Activated CD8-positive, alpha-beta memory T cell treated with anti-CD3 and anti-CD28 coated beads for 36 hours (primary cell): ENCODE data around the gene SMAD6. TPM values are rescaled to one million over a fixed set of nuclear protein-coding genes. Genes with fewer than 3 reads are reported as not detected.

Experiments used
- CTCF ChIA-PET: fragments of 350-600 bp; sonication (Branson Sonifier 250); formaldehyde crosslinking; loops from one replicate; lab custom pipeline; 2021; ENCODE audit warnings: antibody characterized with exemption; lab: Charles Lee
- POLR2A ChIA-PET: fragments of 350-600 bp; sonication (Branson Sonifier 250); formaldehyde crosslinking; loops from one replicate; lab custom pipeline; 2021; ENCODE audit warnings: antibody characterized with exemption; lab: Charles Lee
- total RNA-seq, 2 experiments: library from RNA; stranded (reverse); gene quantifications; one replicate each; pipeline ENCODE4 v1.2.3, GENCODE V29; 2021

Gene SMAD6
- total RNA-seq, result under 1 TPM; 0.04 TPM

GRCh38 chr15:66702035-66702786, at the start of gene SMAD6:
TSS of gene SMAD6 (plus strand) at chr15:66702236. CDS start at chr15:66703259, 1,023 bp downstream.
- POLR2A ChIA-PET, result no interaction called here
- CTCF ChIA-PET, result no interaction called here

GRCh38 chr15:66652806-66653205, 49.2 kb upstream of the SMAD6 start:
- CTCF ChIA-PET, result no interaction called here
- POLR2A ChIA-PET, result no interaction called here

- CTCF ChIA-PET, result no interaction called here
Observed at GRCh38 chr15:66653398-66653797, 48.6 kb upstream of the SMAD6 start.

GRCh38 chr15:66653852-66654251, 48.2 kb upstream of the SMAD6 start:
- ChIA-PET POLR2A (no interaction called here), CTCF (no interaction called here)

More at GRCh38 chr15:66653398-66653797, 48.6 kb upstream of the SMAD6 start:
- POLR2A ChIA-PET, result no interaction called here

- POLR2A ChIA-PET, result no interaction called here
- CTCF ChIA-PET, result no interaction called here
Observed at GRCh38 chr15:66654361-66654738, 47.7 kb upstream of the SMAD6 start.

GRCh38 chr15:66654739-66655375, 47.2 kb upstream of the SMAD6 start:
- CTCF ChIA-PET, result no interaction called here
- POLR2A ChIA-PET, result interaction anchor here (0.6 kb wide), 1 partner anchor 59 kb away, joined by 7 read pairs; no protein-coding TSS in a partner anchor

GRCh38 chr15:66655511-66655910, 46.5 kb upstream of the SMAD6 start:
- ChIA-PET POLR2A (interaction anchor here (0.6 kb wide), 1 partner anchor 58 kb away, joined by 7 read pairs; no protein-coding TSS in a partner anchor), CTCF (no interaction called here)

- POLR2A ChIA-PET, result no interaction called here
- CTCF ChIA-PET, result no interaction called here
Observed at GRCh38 chr15:66655997-66656396, 46.0 kb upstream of the SMAD6 start.

- ChIA-PET CTCF (no interaction called here), POLR2A (no interaction called here)
Observed at GRCh38 chr15:66657185-66658020, 44.6 kb upstream of the SMAD6 start.

GRCh38 chr15:66658044-66658443, 44.0 kb upstream of the SMAD6 start:
- POLR2A ChIA-PET, result no interaction called here
- CTCF ChIA-PET, result no interaction called here

GRCh38 chr15:66658855-66659254, 43.2 kb upstream of the SMAD6 start:
- ChIA-PET CTCF (no interaction called here), POLR2A (no interaction called here)

GRCh38 chr15:66659384-66659783, 42.7 kb upstream of the SMAD6 start:
- ChIA-PET POLR2A (no interaction called here), CTCF (no interaction called here)

GRCh38 chr15:66661432-66662096, 40.5 kb upstream of the SMAD6 start:
- POLR2A ChIA-PET, result no interaction called here
- CTCF ChIA-PET, result no interaction called here

GRCh38 chr15:66662522-66662921, 39.5 kb upstream of the SMAD6 start:
- CTCF ChIA-PET, result no interaction called here
- POLR2A ChIA-PET, result no interaction called here

- POLR2A ChIA-PET, result no interaction called here
- CTCF ChIA-PET, result interaction anchor here (0.7 kb wide), 1 partner anchor 680 kb away, joined by 3 read pairs; no protein-coding TSS in a partner anchor
Observed at GRCh38 chr15:66663664-66664063, 38.4 kb upstream of the SMAD6 start.

- POLR2A ChIA-PET, result no interaction called here
Observed at GRCh38 chr15:66670175-66670574, 31.9 kb upstream of the SMAD6 start.

GRCh38 chr15:66670762-66671580, 31.1 kb upstream of the SMAD6 start:
- ChIA-PET CTCF (no interaction called here), POLR2A (no interaction called here)

More at GRCh38 chr15:66670175-66670574, 31.9 kb upstream of the SMAD6 start:
- CTCF ChIA-PET, result no interaction called here

GRCh38 chr15:66672867-66673266, 29.2 kb upstream of the SMAD6 start:
- ChIA-PET POLR2A (no interaction called here), CTCF (no interaction called here)
